ENCODE results near the gene ABCC1.

The ABCC1 gene

DNA sequence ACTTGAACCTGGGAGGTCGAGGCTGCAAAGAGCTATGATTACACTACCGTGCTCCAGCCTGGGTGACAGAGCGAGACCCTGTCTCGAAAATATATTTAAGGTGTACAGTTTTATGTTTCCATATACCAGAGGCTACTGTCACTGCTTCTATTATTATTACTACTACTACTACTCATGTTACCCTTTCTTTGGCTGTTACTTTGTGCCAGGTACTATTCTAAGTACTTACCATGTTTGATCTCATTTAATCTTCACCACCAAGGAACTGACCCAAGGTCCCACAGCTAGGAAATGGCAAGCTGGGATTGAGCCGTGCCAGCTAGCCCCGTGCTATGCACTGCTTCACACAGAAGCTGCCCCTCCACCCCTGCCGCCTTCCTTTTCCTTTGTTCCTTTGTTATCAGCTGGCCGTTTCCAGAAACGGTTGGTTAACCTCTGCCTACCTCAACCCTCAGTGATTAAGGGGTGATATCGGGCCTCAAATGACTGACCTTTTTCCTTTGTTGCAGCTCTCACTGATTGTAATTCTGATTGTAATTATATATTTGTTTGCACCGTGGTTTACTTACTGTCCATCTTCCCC lies 78.4 kb downstream of the ABCC1 start:
- Histone ChIP-seq H3K9ac (no peak overlapping the region), H3K4me3 (IDR thresholded peaks at IDR 0.05; ENCODE audit: insufficient read depth, low read depth, low read length) (no peak overlapping the region), H2AFZ (ENCODE audit: low read depth) (no peak overlapping the region), H3K27me3 (ENCODE audit: insufficient read depth, low read depth) (no peaks in the 10 kb centered on the region), H3K79me2 (ENCODE audit: insufficient read depth, low read depth) (no peaks in the 10 kb centered on the region; the same call in 1 of the 2 replicates), H3K4me2 (no peak overlapping the region), H3K4me1 (ENCODE audit: low read depth, poor library complexity, severe bottlenecking) (peaks cover 26% of the 10 kb centered on the region), H3K27ac (no peak overlapping the region), H3K36me3 (ENCODE audit: insufficient read depth) (no peaks in the 10 kb centered on the region; the same call in 1 of the 2 replicates), H4K20me1 (ENCODE audit: insufficient read depth) (no peaks in the 10 kb centered on the region; the same call in 1 of the 2 replicates)
- TF ChIP-seq, protein P1, sequence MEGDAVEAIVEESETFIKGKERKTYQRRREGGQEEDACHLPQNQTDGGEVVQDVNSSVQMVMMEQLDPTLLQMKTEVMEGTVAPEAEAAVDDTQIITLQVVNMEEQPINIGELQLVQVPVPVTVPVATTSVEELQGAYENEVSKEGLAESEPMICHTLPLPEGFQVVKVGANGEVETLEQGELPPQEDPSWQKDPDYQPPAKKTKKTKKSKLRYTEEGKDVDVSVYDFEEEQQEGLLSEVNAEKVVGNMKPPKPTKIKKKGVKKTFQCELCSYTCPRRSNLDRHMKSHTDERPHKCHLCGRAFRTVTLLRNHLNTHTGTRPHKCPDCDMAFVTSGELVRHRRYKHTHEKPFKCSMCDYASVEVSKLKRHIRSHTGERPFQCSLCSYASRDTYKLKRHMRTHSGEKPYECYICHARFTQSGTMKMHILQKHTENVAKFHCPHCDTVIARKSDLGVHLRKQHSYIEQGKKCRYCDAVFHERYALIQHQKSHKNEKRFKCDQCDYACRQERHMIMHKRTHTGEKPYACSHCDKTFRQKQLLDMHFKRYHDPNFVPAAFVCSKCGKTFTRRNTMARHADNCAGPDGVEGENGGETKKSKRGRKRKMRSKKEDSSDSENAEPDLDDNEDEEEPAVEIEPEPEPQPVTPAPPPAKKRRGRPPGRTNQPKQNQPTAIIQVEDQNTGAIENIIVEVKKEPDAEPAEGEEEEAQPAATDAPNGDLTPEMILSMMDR (conservative IDR thresholded peaks at IDR 0.05; ENCODE audit: low read depth, low read length) = no peak

DNA sequence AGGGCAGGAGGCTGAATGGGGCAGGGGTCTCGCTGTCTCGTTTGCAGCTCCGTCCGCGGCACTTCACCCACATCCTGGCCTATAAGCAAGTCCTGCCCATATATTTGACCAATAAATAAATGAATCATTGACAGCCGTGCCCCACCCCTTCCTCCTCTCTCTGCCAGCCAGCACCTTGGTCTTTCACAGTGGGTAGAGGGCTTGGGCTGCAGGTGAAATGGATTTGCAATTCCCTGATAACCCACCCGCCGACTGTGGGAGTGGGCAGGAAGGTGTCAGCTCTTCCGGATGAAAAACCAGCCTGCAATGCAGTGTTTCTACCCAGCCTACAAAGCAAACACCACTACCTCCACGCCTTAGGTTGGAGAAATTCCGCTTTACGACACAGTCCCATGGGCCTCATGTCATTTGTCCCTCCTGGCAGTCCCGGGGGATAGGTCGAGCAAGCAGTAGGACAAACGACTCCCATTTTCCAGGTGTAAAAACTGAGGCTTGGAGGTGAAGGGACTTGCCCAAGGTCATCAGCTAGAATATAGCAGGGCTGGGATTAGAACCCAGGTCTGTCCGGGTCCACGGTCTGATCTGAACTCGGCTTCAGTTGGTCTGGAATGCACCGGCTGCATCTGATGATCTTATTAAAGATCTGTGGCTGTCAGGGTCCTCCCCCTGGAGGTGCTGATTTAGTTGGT lies 79.0 kb downstream of the ABCC1 start:
- Histone ChIP-seq H4K20me1 (ENCODE audit: insufficient read depth) (no peaks in the 10 kb centered on the region; the same call in 1 of the 2 replicates), H3K4me3 (IDR thresholded peaks at IDR 0.05; ENCODE audit: insufficient read depth, low read depth, low read length) (no peak overlapping the region), H3K36me3 (ENCODE audit: insufficient read depth) (no peaks in the 10 kb centered on the region; the same call in 1 of the 2 replicates), H3K27me3 (ENCODE audit: insufficient read depth, low read depth) (no peaks in the 10 kb centered on the region), H3K27ac (no peak overlapping the region), H3K79me2 (ENCODE audit: insufficient read depth, low read depth) (no peaks in the 10 kb centered on the region; the same call in 1 of the 2 replicates), H2AFZ (ENCODE audit: low read depth) (no peak overlapping the region), H3K9ac (no peak overlapping the region), H3K4me1 (ENCODE audit: low read depth, poor library complexity, severe bottlenecking) (peaks cover 32% of the 10 kb centered on the region), H3K4me2 (no peak overlapping the region)
- TF ChIP-seq, protein P1 (conservative IDR thresholded peaks at IDR 0.05; ENCODE audit: low read depth, low read length) = no peak

DNA sequence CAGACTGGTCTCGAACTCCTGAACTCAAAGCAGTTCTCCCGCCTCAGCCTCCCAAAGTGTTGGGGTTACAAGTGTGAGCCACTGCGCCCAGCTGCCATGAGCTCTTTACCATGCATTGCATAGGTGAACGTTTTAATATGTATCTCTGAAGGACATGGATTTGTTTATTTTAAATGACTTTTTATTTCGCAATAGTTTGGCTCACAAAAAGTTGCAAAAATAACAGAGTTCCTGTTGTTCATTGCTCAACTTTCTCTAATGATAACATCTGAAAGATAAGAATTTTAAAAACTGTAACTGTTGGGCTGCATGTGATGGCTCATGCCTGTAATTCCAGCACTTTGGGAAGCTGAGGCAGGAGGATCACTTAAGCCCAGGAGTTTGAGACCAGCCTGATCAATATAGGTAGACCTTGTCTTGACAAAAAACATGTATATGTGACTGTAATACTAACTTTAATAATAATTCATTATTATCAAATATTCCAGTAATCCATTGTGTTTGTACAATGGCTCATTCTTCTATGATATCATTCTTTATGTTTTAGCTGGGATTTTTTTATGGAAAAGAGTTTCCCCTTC lies 80.1 kb downstream of the ABCC1 start:
- no peaks in the 10 kb centered on the region; the same call in 1 of the 2 replicates for H3K79me2 ChIP-seq (ENCODE audit: insufficient read depth, low read depth)
- TF ChIP-seq, protein P1 (conservative IDR thresholded peaks at IDR 0.05; ENCODE audit: low read depth, low read length) = no peak
- H3K4me3 ChIP-seq (IDR thresholded peaks at IDR 0.05; ENCODE audit: insufficient read depth, low read depth, low read length) = no peak overlapping the region
- H3K4me1 ChIP-seq (ENCODE audit: low read depth, poor library complexity, severe bottlenecking) = peaks cover 33% of the 10 kb centered on the region
- H3K9ac ChIP-seq = no peak overlapping the region
- H3K27me3 ChIP-seq (ENCODE audit: insufficient read depth, low read depth) = no peaks in the 10 kb centered on the region
- H3K36me3 ChIP-seq (ENCODE audit: insufficient read depth) = no peaks in the 10 kb centered on the region; the same call in 1 of the 2 replicates
- no peak overlapping the region for H2AFZ ChIP-seq (ENCODE audit: low read depth)
- no peaks in the 10 kb centered on the region; the same call in 1 of the 2 replicates for H4K20me1 ChIP-seq (ENCODE audit: insufficient read depth)
- no peak overlapping the region for H3K4me2 ChIP-seq
- H3K27ac ChIP-seq = no peak overlapping the region

DNA sequence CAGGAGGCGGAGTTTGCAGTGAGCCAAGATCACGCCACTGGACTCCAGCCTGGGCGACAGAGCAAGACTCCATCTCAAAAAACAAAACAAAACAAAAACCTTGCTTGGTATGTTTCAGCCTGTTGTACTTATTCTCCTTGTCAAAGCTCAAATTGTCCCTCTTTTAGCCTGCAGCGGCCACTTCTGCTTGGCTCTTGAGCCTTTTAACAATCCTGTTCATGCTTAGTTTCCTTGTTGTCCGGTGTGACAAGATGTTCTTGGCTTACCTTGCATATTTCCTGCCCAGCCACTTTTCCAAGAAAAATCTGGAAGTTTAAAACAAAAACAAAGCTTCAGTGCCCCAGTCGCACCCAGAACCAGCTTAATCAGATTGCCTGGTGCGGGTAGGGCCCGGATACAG lies 81.0 kb downstream of the ABCC1 start:
- H3K36me3 ChIP-seq (ENCODE audit: insufficient read depth) = peaks cover under 1% of the 10 kb centered on the region; the same call in 1 of the 2 replicates
- no peaks in the 10 kb centered on the region for H3K27me3 ChIP-seq (ENCODE audit: insufficient read depth, low read depth)
- no peaks in the 10 kb centered on the region; the same call in 1 of the 2 replicates for H3K79me2 ChIP-seq (ENCODE audit: insufficient read depth, low read depth)
- no peak overlapping the region for H3K27ac ChIP-seq
- peaks cover 24% of the 10 kb centered on the region for H3K4me1 ChIP-seq (ENCODE audit: low read depth, poor library complexity, severe bottlenecking)
- TF ChIP-seq, protein P1 (conservative IDR thresholded peaks at IDR 0.05; ENCODE audit: low read depth, low read length) = no peak
- no peak overlapping the region for H3K4me3 ChIP-seq (IDR thresholded peaks at IDR 0.05; ENCODE audit: insufficient read depth, low read depth, low read length)
- H4K20me1 ChIP-seq (ENCODE audit: insufficient read depth) = no peaks in the 10 kb centered on the region; the same call in 1 of the 2 replicates
- H3K4me2 ChIP-seq = no peak overlapping the region
- H3K9ac ChIP-seq = no peak overlapping the region
- H2AFZ ChIP-seq (ENCODE audit: low read depth) = no peak overlapping the region
